ENCODE data around the gene SLCO4A1. TPM values are rescaled to one million over a fixed set of nuclear protein-coding genes. Genes with fewer than 3 reads are reported as not detected.

SLCO4A1 gene
- total RNA-seq, 4 donors from 2014 or later: 15.9 to 20.2 (median 19.2) TPM

DNA sequence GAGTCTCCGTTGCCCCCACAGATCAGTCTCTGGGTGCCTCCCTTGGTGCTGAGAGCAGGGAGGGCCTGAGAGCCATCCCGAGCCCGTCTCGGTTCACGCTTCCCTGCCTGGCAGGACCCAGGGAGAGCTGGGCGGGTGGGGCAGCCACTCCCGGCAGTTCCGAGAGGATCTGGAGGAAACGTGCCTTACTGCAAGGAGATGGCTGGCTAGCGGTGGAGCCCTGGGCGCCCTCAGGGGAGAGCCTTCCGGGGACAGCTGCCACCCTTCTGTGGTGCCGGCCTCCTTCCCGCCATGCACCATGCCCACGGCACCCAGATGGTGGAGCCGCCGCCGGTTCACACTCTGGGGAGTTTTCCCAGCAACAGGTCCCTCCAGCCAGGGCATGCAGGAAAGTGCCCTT is 45.8 kb upstream of the SLCO4A1 start:
- H3K4me1 ChIP-seq: peaks cover 0 to 13% (median 2%) of the 10 kb centered on the region in 3 donors
- no peak overlapping the region for H3K4me3 ChIP-seq
- H3K27me3 ChIP-seq: peaks cover 95% of the 10 kb centered on the region
- no peaks in the 10 kb centered on the region for H3K9me3 ChIP-seq
- whole genome bisulfite sequencing, 2 donors (ENCODE audit: low coverage in 1 of 2): no CpG with 5 or more reads among the region's 18 CpGs
- ATAC-seq: no peak
- TF ChIP-seq, protein P1, sequence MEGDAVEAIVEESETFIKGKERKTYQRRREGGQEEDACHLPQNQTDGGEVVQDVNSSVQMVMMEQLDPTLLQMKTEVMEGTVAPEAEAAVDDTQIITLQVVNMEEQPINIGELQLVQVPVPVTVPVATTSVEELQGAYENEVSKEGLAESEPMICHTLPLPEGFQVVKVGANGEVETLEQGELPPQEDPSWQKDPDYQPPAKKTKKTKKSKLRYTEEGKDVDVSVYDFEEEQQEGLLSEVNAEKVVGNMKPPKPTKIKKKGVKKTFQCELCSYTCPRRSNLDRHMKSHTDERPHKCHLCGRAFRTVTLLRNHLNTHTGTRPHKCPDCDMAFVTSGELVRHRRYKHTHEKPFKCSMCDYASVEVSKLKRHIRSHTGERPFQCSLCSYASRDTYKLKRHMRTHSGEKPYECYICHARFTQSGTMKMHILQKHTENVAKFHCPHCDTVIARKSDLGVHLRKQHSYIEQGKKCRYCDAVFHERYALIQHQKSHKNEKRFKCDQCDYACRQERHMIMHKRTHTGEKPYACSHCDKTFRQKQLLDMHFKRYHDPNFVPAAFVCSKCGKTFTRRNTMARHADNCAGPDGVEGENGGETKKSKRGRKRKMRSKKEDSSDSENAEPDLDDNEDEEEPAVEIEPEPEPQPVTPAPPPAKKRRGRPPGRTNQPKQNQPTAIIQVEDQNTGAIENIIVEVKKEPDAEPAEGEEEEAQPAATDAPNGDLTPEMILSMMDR (IDR thresholded peaks at IDR 0.05): no peak
- no peak for TF ChIP-seq POLR2AphosphoS5 (IDR thresholded peaks at IDR 0.05)
- no peak for TF ChIP-seq EP300 (IDR thresholded peaks at IDR 0.05)
- TF ChIP-seq POLR2A (IDR thresholded peaks at IDR 0.05): no peak
- H3K27ac ChIP-seq: no peak overlapping the region
- H3K36me3 ChIP-seq: no peaks in the 10 kb centered on the region

DNA sequence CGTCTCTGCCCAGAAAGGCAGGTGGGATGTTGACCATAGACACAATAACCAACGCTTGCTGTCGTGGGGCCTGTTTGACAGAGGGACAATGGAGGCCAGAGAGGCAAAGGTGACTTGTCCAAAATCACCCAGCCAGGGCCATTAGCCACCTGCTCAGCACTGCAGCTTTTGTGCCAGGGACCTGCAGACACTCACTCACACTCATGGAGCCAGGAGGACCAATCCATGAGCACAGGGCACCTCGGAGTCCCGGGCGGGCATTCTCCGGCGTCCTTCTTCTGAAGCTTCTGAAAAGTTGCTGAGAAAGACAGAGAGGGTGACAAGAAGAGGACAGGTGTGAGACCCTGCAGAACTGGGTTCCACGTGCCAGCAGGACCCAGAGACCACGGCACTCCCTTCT is 45.4 kb upstream of the SLCO4A1 start:
- no peak for ATAC-seq
- Histone ChIP-seq H3K4me1 (peaks cover 0 to 13% (median 2%) of the 10 kb centered on the region in 3 donors), H3K36me3 (no peaks in the 10 kb centered on the region), H3K9me3 (no peaks in the 10 kb centered on the region), H3K4me3 (no peak overlapping the region), H3K27ac (no peak overlapping the region), H3K27me3 (peaks cover 94% of the 10 kb centered on the region)
- 87 to 100% methylated on average over 3 to 5 of the region's 10 CpGs for WGBS, 2 donors (ENCODE audit: low coverage in 1 of 2)
- TF ChIP-seq EP300 (IDR thresholded peaks at IDR 0.05) (no peak), POLR2AphosphoS5 (IDR thresholded peaks at IDR 0.05) (no peak)
- TF ChIP-seq, protein P1 (IDR thresholded peaks at IDR 0.05): no peak

DNA sequence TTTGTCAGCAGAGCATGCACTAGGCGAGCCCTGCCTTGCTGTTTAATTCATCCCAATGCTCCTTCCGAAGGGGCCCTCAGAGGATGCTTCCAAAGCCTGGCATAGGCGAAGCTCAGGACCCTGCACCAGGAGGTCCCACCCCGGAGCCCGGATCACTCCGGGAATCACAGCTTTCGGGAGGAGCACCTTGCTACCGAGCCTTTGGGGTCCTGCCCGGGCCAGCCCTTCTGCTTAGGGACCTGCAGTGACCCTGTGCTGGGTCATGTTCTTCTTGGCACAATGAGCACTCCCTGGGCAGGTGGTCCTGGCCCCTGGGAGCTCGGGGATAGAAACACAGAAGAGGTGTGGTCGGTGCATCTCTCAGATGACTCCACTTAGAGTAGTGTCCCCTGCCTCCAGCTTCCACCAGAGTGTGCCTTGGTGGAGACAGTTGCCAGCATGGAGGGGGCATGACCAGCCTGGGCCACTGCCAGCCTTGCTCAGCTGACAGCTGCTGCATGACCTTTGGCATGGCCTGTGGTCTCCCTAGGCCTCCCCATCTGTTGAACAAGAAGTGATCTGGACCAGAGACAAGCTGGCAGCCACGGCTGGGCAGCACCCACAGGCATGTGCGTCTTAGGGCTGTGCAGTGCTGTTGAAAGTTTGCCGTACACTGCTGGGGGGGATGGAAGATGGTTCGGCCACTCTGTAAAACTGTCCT is 44.7 kb upstream of the SLCO4A1 start:
- 60% methylated on average over 1 of the region's 15 CpGs; no CpG with 5 or more reads in 1 of the 2 donors for WGBS, 2 donors (ENCODE audit: low coverage in 1 of 2)
- H3K27ac ChIP-seq: no peak overlapping the region
- H3K9me3 ChIP-seq: no peaks in the 10 kb centered on the region
- no peak overlapping the region for H3K4me3 ChIP-seq
- H3K4me1 ChIP-seq: peaks cover 0 to 13% (median 2%) of the 10 kb centered on the region in 3 donors
- TF ChIP-seq EP300 (IDR thresholded peaks at IDR 0.05) (no peak), POLR2A (IDR thresholded peaks at IDR 0.05) (no peak), POLR2AphosphoS5 (IDR thresholded peaks at IDR 0.05) (no peak)
- TF ChIP-seq, protein P1 (IDR thresholded peaks at IDR 0.05): no peak
- H3K27me3 ChIP-seq: peaks cover 94% of the 10 kb centered on the region
- no peaks in the 10 kb centered on the region for H3K36me3 ChIP-seq
- no peak for ATAC-seq

DNA sequence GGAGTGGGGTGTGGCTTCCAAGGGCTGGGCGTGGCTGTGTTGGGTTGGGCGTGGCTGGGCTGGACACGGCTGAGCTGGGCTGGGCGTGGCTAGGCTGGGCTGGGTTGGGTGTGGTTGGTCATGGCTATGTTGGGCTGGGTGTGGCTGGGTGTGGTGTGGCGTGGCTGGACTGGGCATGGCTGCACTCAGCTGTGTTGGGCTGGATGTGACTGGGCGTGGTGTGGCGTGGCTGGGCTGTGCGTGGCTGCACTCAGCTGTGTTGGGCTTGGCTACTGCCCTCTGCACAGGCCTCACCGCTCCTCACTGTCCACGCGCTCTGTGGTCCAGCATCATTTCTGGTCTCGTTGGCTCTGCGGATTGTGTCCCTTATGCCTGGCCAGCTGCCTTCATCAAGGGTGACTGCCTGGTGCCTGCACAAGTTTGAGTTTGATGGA is 43.5 kb upstream of the SLCO4A1 start:
- TF ChIP-seq POLR2A (IDR thresholded peaks at IDR 0.05) (no peak), EP300 (IDR thresholded peaks at IDR 0.05) (no peak), POLR2AphosphoS5 (IDR thresholded peaks at IDR 0.05) (no peak)
- TF ChIP-seq, protein P1 (IDR thresholded peaks at IDR 0.05): no peak
- Histone ChIP-seq H3K4me3 (no peak overlapping the region), H3K27ac (no peak overlapping the region), H3K9me3 (no peaks in the 10 kb centered on the region), H3K4me1 (peaks cover 0 to 25% (median 7%) of the 10 kb centered on the region in 3 donors), H3K27me3 (peaks cover 94% of the 10 kb centered on the region), H3K36me3 (no peaks in the 10 kb centered on the region)
- WGBS, 2 donors (ENCODE audit: low coverage in 1 of 2): 91% methylated on average over 6 of the region's 13 CpGs; no CpG with 5 or more reads in 1 of the 2 donors
- ATAC-seq: no peak
